Astrocyte (in vitro differentiated cells and primary cell): ENCODE measurements around the gene PSMA4.

ENCODE experiments used
- CTCF ChIP-seq: IDR thresholded peaks from 2 replicates; pipeline ENCODE4 v1.5.1; 2011; ENCODE audit warnings: low read depth, mild to moderate bottlenecking, inconsistent platforms, low read length, moderate library complexity; ENCODE audit not compliant: insufficient read depth
- EZH2 ChIP-seq: IDR thresholded peaks from 2 replicates; pipeline ENCODE4 v1.6.1; 2012; ENCODE audit warnings: mild to moderate bottlenecking, low read length, inconsistent platforms; ENCODE audit not compliant: insufficient read depth

DNA sequence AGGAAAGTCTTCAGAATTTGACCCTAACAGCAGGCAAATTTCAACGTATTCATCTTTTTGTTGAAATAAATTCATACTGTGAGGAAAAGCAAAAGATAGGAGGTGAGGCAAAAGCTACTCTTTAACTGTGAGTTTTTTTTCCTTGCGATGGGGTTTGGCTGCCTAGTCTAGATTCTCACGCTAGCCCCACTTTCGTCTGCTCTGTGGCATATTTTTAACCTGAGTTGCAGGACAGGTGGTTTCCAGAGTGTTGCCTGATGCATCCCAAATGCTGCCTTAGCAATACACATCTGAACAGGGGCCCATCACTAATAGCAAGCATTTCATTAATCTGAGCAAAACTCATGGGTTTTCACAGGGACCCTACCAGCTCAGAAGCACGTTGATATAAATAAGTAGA is 11.7 kb downstream of the PSMA4 start:
- no peak for TF ChIP-seq CTCF
- no peak for TF ChIP-seq EZH2
